Measurements from ENCODE around the gene KLF13.

The KLF13 gene

DNA sequence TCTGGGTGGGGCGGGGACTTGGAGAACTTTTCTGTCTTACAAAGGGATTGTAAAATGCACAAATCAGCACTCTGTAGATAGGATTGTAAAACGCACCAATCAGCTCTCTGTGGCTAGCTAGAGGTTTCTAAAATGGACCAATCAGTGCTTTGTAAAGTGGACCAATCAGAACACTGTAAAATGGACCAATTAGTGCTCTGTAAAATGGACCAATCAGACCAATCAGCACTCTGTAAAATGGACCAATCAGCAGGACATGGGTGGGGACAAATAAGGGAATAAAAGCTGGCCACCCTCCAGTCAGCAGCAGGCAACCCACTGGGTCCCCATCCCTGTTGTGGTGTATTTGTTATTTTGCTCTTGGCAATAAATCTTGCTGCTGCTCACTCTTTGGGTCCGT, 77.7 kb downstream of the KLF13 start:
- DNase-seq, result no peak

DNA sequence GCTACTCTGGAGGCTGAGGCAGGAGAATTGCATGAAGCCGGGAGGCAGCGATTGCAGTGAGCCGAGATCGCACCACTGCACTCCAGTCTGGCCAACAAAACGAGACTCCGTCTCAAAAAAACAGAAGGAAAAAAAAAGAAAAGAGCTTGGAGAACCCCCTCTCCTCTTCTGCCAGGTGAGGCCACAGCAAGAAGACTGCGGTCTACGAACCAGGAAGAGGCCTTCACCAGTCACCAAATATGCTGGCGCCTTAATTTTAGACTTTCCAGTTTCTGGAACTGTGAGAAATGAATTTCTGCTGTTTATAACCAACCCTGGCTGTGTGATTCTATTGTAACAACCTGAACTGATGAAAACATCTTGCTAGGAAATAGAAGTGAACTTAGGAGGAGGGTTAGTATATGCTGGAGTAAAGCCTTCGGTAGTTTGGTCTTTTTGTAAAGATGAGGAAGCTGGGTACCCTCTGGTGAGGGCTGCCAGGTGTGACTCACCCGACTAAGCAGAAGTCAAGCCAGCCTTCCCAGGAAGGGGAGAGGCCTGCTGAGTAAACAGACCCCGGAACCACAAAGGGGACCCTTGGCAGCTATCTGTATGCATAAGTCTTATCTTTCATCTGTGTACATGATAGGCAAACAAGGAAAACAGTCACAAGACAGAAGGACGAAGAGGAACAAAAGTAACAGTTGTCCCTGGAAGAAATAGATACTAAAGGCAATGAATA, 78.7 kb downstream of the KLF13 start:
- DNase-seq, result no peak

DNA sequence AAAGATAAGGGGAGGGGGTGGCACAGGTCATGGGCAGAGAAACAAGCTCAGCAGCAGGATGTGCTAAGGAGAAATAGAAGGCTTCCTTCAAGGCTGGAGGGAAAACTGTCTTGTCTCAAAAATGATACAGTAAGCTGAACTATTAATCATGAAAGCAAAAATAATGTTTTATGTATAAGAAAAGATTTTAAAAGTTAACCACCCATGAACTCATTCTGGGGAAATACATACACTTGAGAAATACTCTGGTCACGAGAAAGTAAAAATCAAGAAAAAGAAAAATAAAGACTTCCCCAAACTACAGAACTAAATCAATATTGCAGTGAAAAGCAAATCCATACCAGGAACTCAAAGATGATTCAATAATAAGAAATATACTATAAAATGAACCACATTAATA, 80.7 kb downstream of the KLF13 start:
- DNase-seq, result no peak

DNA sequence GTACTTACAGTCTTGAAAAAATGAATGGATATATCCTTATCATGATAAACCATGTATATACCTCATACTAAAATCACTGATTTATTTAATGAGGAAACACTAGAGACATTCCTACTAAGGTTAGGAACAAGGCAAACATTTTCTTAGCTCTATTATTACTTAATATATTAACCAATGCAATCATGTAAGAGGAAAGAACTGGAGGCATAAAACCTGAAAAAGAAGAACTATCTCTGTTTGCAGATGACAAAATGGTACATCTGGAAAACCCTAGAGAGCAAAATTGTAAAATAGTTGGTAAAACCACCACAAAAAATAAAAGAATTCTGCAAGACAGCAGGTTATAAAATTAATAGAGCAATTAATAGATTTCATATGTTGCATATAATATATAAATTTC, 81.2 kb downstream of the KLF13 start:
- no peak for DNase-seq

DNA sequence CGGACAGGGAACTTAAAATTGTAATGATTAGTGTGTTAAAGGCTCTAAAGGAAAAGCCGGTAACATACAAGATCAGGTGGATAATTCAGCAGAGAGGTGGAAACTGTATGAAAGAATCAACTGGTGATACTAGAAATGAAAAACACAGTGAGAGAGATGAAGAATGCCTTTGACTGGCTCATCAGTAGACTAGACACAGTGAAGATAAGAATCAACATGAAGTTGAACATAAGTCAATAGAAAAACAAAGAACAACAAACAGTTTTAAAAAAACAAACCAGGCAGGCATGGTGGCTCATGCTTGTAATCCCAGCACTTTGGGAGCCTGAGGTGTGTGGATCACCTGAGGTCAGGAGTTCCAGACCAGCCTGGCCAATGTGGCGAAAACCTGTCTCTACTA, 82.1 kb downstream of the KLF13 start:
- DNase-seq, result no peak

DNA sequence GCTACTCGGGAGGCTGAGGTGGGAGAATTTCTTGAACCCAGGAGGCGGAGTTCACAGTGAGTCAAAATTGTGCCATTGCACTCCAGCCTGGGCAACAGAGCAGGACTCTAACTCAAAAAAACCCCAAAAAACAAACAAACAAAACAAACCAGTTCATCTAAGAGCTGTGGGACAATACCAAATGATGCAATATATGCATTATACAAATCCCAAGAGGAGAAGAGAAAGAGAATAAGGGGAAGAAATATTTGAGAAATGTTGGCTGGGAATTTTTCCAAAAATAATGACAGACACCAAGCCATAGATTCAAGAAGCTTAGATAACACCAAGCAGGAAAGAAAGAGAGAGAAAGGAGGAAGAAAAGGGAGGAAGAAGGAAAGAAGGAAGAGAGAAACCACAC, 82.5 kb downstream of the KLF13 start:
- no peak for DNase-seq

DNA sequence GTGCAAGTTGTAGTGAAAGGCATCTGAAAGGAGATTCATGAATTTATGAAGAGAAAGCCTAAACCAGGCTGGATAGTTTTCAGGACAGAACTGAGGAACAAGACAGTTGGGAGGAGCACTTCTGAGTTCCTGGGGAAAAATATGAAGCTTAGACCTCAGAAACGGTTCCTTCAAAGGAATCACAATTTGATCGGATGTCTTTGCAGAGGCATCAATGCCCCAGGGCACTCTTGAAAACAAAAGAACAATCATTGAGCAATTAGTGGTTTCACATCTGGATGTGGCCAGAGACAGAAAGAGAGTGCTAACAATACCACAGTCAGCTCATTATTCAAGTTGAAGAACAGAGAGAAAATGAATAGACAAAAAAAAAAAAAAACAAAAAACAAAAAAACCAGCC, 86.2 kb downstream of the KLF13 start:
- DNase-seq, result no peak

DNA sequence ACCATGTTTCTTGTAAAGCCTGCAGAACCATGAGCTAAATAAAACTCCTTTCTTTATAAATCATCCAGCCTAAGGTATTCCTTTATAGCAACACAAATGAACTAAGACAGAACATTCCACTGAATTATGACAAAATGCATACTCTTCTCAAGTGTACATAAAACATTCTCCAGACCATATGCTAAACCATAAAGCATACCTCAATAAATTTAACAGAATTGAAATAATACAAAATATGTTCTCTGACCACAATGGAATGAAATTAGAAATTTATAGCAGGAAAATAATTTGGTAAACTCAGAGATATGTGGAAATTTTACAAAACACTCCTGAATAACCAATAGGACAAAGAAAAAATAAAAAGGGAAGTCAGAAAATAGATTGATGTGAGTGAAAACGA, 88.6 kb downstream of the KLF13 start:
- no peak for DNase-seq

DNA sequence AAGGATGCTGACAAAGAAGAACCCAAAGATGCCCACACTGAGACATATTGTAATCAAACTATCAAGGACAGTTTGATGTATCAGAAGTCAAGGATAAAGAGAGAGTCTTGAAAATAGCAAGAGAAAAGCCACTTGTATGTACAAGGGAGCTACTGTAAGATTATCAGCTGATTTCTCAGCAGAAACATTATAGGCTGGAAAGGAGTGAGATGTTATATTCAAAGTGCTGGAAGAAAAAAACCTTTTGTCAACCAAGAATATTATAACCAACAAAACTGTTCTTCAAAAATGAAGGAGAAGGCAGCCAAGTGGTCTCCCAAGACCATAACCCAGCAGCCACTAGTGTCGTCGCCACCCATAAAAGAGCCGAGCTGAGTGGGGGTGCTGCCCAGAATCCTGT, 93.2 kb downstream of the KLF13 start:
- DNase-seq, result no peak

DNA sequence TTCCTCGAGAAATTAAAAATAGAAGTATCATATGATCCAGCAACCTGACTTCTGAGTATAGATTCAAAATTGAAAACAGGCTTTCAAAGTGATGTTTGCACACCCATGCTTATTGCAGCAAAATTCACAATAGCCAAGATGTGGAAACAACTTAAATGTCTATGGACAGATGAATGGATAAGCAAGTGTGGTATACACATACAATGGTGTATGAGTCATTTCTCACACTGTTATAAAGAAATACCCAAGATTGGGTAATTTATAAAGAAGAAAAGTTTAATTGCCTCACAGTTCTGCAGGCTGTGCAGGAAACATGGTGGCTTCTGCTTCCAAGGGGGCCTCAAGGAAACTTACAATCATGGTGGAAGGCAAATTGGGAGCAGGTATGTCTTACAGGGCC, 100.8 kb downstream of the KLF13 start:
- DNase-seq, result no peak
